GM12864 (cell line): ENCODE data around the gene ID2.

Source experiments
- DNase-seq: peaks from one replicate; pipeline ENCODE4 v3.0.0-alpha.2; 2011; ENCODE audit warnings: low read depth
- H3K4me3 ChIP-seq: 2 replicates; pipeline ENCODE4 v1.5.1; 2011; ENCODE audit warnings: mild to moderate bottlenecking, low read depth, low read length, control low read depth
- CTCF ChIP-seq: IDR thresholded peaks from 2 replicates; pipeline ENCODE4 v1.5.1; 2011; ENCODE audit warnings: low read depth, mild to moderate bottlenecking, moderate library complexity, low read length, control low read depth, inconsistent platforms; ENCODE audit errors: missing control alignments

Gene ID2

DNA sequence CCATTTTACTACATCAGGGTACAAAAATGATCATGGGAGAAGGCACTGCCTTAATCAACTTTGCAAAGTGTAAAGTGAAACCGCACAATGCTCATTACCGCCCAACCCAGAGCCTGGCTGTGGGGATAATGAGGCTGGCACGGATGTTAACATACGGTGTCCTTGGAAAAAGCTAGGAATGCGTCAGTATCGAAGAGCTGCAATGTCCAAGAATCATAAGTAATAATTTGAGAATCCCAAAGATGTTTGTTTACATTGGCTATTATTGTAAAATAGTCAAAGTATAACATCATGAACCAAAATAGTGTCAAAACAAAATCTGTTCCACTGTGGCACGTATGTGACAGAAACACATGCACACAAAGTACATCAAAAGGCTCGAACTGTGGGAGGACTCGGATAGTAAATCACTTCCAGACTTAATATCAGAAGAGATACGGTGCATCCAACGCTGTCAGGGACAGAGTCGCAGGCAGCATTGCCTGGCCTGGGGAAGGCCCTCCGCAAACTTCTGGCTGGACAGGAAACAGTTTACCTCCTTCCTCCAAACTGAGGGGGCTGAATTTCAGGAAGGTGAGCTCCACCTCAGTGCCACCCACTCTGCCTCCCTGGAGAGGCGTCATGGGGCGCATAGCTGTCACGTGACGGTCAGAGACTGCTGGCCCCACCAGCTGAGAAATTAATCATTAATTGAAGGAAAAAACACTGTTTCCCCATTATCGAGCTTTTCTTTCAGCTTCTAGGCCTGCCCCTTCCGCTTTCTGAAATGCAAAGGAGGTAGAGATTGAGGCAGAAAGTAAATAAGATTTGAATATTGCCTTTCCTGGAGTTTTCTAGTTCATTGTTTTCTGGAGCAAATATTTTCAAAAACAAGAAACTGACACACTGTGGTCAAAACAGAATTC lies 1.8 kb upstream of the ID2 start:
- no peak for DNase-seq
- H3K4me3 ChIP-seq: no peak overlapping the region; the same call in 1 of the 2 replicates
- no peak for TF ChIP-seq CTCF

DNA sequence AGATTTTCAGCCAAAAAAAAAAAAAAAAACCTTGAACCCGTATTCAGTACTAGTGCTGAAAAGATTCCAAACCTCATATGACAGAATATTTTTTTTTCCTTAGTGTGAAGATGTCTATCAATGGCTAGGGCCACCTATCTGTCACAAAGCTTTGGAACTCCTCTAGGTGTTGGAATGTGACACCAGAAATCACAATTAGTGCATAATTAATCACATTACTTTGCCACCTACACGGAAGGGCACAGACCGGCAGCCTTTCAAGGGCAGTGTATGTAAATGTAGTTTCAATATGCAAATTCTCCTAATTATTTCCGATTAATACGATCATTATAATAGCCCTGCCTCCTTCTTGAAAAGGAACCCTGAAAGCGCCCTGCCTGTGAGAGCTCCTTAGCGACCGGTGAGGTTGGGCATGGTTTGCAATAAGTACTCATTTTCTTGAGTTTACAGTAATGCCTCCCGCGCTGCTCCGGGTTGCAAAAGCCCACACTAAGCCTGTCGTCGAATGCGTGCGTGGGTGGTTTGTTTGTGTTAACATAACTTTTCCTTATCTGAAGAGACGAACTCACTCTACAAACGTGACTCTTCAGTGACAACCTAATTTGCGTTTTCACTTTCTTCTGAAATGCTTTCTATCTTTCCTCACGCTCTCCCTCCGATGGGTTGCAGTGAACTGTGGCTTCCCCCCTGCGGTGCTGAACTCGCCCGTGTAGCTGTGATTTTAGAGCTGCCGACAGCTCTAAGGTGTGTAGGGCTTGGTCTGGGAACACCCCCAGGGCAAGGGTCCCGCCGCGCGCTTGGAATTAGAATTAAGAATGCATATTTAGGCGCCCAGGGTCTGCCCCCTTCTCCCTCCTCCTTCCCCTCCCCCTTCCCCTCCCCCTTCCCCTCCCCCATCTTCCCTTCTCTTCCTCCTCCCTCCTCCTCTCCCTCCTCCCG lies 765 bp upstream of the ID2 start:
- DNase-seq: peak; percentile 59
- peak overlapping the region; percentile 46 for H3K4me3 ChIP-seq
- TF ChIP-seq CTCF: no peak

GRCh38 chr2:8682719-8683667 lies 1.1 kb downstream of the ID2 start:
- DNase-seq: no peak
- H3K4me3 ChIP-seq: peak overlapping the region; percentile 61
- no peak for TF ChIP-seq CTCF

DNA sequence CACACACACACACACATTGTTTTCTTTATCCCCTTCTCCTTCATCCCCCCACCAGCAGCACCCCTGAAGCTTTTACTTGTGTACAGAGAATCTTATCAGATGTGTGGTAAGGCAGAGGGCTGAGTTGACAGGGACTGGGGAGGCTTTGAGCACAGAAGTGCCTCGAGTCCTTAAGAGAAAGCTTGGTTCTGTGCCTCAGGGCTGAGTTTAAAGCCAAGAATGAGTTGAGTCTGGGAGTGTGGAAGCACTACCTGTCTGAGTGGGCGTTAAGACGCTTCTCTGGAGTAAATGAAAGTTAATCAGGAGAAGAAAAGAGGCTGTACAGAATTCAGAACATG lies 2.7 kb downstream of the ID2 start:
- DNase-seq: no peak
- TF ChIP-seq CTCF: no peak
- H3K4me3 ChIP-seq: peak overlapping the region; percentile 59; the same call in 1 of the 2 replicates

DNA sequence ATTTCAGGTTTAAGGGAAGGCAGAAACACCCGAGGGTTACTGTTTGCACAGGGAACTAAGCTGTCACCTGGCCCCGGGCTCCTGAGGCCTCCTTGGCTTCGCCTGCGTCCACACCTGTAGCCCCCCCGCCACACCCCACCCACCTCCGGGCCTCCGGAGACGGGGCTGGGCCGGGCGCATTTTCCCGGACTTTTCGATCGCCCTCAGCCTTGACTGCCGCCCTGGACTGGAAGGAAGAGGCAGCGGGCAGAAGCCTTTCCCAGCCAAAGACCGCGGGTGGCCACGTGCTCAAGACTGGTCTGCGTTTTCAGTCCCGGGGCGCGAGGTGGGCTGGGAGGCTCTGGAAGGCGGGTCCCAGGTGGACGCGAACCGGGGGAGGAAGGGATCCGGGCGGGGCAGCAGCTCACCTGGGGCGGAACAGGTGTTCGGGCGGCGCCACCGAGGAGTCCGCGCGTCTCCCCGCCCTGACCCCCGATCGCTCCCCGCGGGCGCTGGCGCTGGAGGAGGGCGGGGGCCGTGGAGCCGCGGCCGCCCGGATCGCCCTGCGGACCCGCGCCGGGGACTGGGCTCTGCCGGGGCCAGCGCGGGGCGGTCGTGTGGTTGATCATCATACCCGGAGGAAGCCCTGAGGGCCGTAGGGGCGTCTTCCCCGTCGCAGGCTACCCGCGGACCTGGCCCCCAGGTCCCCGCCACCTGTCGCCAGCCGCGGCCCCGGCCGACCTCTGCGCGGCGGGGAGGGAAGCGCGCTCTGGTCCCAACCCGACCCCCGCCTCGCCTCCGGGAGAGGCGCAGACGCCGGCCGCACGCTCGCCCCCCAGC lies 3.2 kb downstream of the ID2 start:
- H3K4me3 ChIP-seq: peak overlapping the region; percentile 59
- DNase-seq: no peak
- no peak for TF ChIP-seq CTCF
